SK-N-SH (cell line): ENCODE results near the gene KIFAP3. TPM values are rescaled to one million over a fixed set of nuclear protein-coding genes. Genes with fewer than 3 reads are reported as not detected.

Experiments
- CTCF ChIA-PET: fragments of 300-600, 350-600 bp; formaldehyde crosslinking; extraction: SDS; loops from one replicate; lab custom pipeline; 2021; lab: Yijun Ruan, JAX
- POLR2A ChIA-PET: fragments of 350-600 bp; sonication (Branson Sonifier 250); formaldehyde crosslinking; extraction: SDS; loops from one replicate; lab custom pipeline; 2020; ENCODE audit warnings: antibody characterized with exemption, inconsistent platforms; lab: Yijun Ruan, JAX
- DNase-seq: peaks from one replicate; pipeline ENCODE4 v3.0.0; 2012
- H2AFZ ChIP-seq: fragments of 200-600 bp; sonication (generic); 2 replicates; pipeline ENCODE4 v1.8.1; 2016; ENCODE audit warnings: antibody characterized with exemption, mild to moderate bottlenecking, low read depth
- H3F3A ChIP-seq: fragments of 200-600 bp; sonication (generic); replicated peaks from 2 replicates; pipeline ENCODE3; 2016; ENCODE audit warnings: antibody characterized with exemption, mild to moderate bottlenecking; ENCODE audit not compliant: insufficient read depth
- H3K27ac ChIP-seq, 2 experiments: fragments of 200-500 bp in 1 of 2; fragments of 200-600 bp in 1 of 2; sonication (Bioruptor generic) in 1 of 2; sonication (generic), shearing (Covaris generic) in 1 of 2; 2 replicates each; pipeline versions ENCODE4 v1.5.1 to v1.6.1; 2014 to 2016; ENCODE audit warnings: low read depth in 2 of 2, inconsistent platforms in 1 of 2, low read length in 1 of 2, mild to moderate bottlenecking in 1 of 2, mixed read lengths in 1 of 2
- H3K27me3 ChIP-seq: fragments of 200-600 bp; sonication (generic), shearing (Covaris generic); 2 replicates; pipeline ENCODE4 v1.6.1; 2016; ENCODE audit warnings: mixed run types; ENCODE audit not compliant: insufficient read depth
- H3K36me3 ChIP-seq, 2 experiments: fragments of 200-500 bp in 1 of 2; fragments of 200-600 bp in 1 of 2; sonication (Bioruptor generic) in 1 of 2; sonication (generic) in 1 of 2; replicated peaks in 1 of 2; 2 replicates each; pipeline versions ENCODE3 to v1.5.1; 2014 to 2016; ENCODE audit warnings: low read length in 1 of 2, mild to moderate bottlenecking in 1 of 2; ENCODE audit not compliant: insufficient read depth in 2 of 2, control insufficient read depth in 1 of 2
- H3K4me1 ChIP-seq, 2 experiments: fragments of 200-500 bp in 1 of 2; fragments of 200-600 bp in 1 of 2; sonication (Bioruptor generic) in 1 of 2; sonication (generic), shearing (Covaris generic) in 1 of 2; 2 replicates each; pipeline versions ENCODE4 v1.5.1 to v1.6.1; 2014 to 2016; ENCODE audit warnings: low read depth in 1 of 2, low read length in 1 of 2, mixed run types in 1 of 2; ENCODE audit not compliant: insufficient read depth in 2 of 2, control insufficient read depth in 1 of 2
- H3K4me2 ChIP-seq: fragments of 200-600 bp; sonication (generic), shearing (Covaris generic); 2 replicates; pipeline ENCODE4 v1.6.1; 2017; ENCODE audit warnings: mixed run types
- H3K4me3 ChIP-seq, 2 experiments: fragments of 200-500 bp in 1 of 2; fragments of 200-600 bp in 1 of 2; sonication (Bioruptor generic) in 1 of 2; sonication (generic), shearing (Covaris generic) in 1 of 2; 2 replicates each; pipeline versions ENCODE4 v1.5.1 to v1.8.1; 2014 to 2016; ENCODE audit warnings: low read depth in 2 of 2, inconsistent platforms in 1 of 2, low read length in 1 of 2, mild to moderate bottlenecking in 1 of 2, mixed read lengths in 1 of 2, moderate library complexity in 1 of 2
- H3K79me2 ChIP-seq: fragments of 200-600 bp; sonication (generic); 2 replicates; pipeline ENCODE4 v1.8.1; 2017; ENCODE audit warnings: mild to moderate bottlenecking; ENCODE audit not compliant: insufficient read depth
- H3K9ac ChIP-seq: fragments of 200-600 bp; sonication (generic); 2 replicates; pipeline ENCODE4 v1.6.1; 2017; ENCODE audit warnings: mixed run types
- H3K9me2 ChIP-seq: fragments of 200-600 bp; sonication (generic); 2 replicates; pipeline ENCODE4 v1.6.1; 2017; ENCODE audit warnings: mixed run types
- H3K9me3 ChIP-seq: fragments of 200-600 bp; sonication (generic); 2 replicates; pipeline ENCODE4 v1.6.1; 2017; ENCODE audit warnings: mixed run types, mild to moderate bottlenecking, moderate library complexity
- H4K20me1 ChIP-seq: fragments of 200-600 bp; sonication (generic); 2 replicates; pipeline ENCODE4 v1.6.1; 2017; ENCODE audit warnings: mild to moderate bottlenecking, mixed run types; ENCODE audit not compliant: insufficient read depth
- ELF1 ChIP-seq: IDR thresholded peaks from 2 replicates; pipeline ENCODE4 v1.4.0; 2012
- EP300 ChIP-seq, 2 experiments: IDR thresholded peaks; 2 replicates each; pipeline versions ENCODE4 v1.4.0 to v1.6.1; 2012; ENCODE audit warnings: borderline replicate concordance in 1 of 2, low read depth in 1 of 2, low read length in 1 of 2
- FOSL2 ChIP-seq: IDR thresholded peaks from 2 replicates; pipeline ENCODE4 v1.4.0; 2012; ENCODE audit warnings: low read depth, mild to moderate bottlenecking, moderate library complexity, borderline replicate concordance
- FOXJ3 ChIP-seq: sonication (generic); formaldehyde crosslinking; IDR thresholded peaks from 2 replicates; pipeline ENCODE4 v1.5.1; 2020; ENCODE audit warnings: mild to moderate bottlenecking, missing genetic modification reagents
- GATA2 ChIP-seq: sonication (generic); formaldehyde crosslinking; IDR thresholded peaks from 2 replicates; pipeline ENCODE4 v1.5.0; 2020; ENCODE audit warnings: mild to moderate bottlenecking, missing genetic modification reagents
- JUND ChIP-seq: IDR thresholded peaks from 2 replicates; pipeline ENCODE4 v1.4.0; 2012
- MEF2A ChIP-seq: IDR thresholded peaks from 2 replicates; pipeline ENCODE4 v1.4.0; 2012; ENCODE audit warnings: low read depth, borderline replicate concordance
- NFIC ChIP-seq: IDR thresholded peaks from 2 replicates; pipeline ENCODE4 v1.4.0; 2012; ENCODE audit warnings: borderline replicate concordance
- POLR2AphosphoS5 ChIP-seq: IDR thresholded peaks from 2 replicates; pipeline ENCODE4 v1.6.1; 2012; ENCODE audit warnings: low read depth, low read length
- RAD21 ChIP-seq: IDR thresholded peaks from 2 replicates; pipeline ENCODE4 v1.6.1; 2012; ENCODE audit warnings: mild to moderate bottlenecking, low read length
- RFX5 ChIP-seq: IDR thresholded peaks from 2 replicates; pipeline ENCODE4 v1.6.1; 2012; ENCODE audit warnings: mild to moderate bottlenecking, improper control_type of control experiment, low read length
- SMC3 ChIP-seq: IDR thresholded peaks from 2 replicates; pipeline ENCODE4 v1.6.1; 2012; ENCODE audit warnings: low read depth, low read length, improper control_type of control experiment
- USF1 ChIP-seq: IDR thresholded peaks from 2 replicates; pipeline ENCODE4 v1.4.0; 2012; ENCODE audit warnings: low read depth, borderline replicate concordance
- YY1 ChIP-seq: IDR thresholded peaks from 2 replicates; pipeline ENCODE4 v1.4.0; 2012; ENCODE audit warnings: low read depth, mild to moderate bottlenecking
- ZBTB33 ChIP-seq: IDR thresholded peaks from 2 replicates; pipeline ENCODE4 v1.4.0; 2012; ENCODE audit warnings: low read depth, borderline replicate concordance
- WGBS: methylation state at CpG from one replicate; pipeline ENCODE4 v1.1.6; 2017; ENCODE audit warnings: low lambda C conversion rate; 5-methylcytosine and 5-hydroxymethylcytosine counted together
- polyA plus RNA-seq, 3 experiments: library from polyadenylated mRNA; depleted of rRNA; stranded (reverse); fragments of >200 nt; gene quantifications; 2 replicates each; pipeline ENCODE4 v1.2.3, GENCODE V29; 2012
- TF ChIP-seq, protein P1 (sequence below): fragments of 150-350 bp; IDR thresholded peaks from 2 replicates; pipeline ENCODE4 v1.6.1; 2016; ENCODE audit warnings: mild to moderate bottlenecking, low read depth, low read length
- TF ChIP-seq, protein P2 (sequence below): fragments of 200-600 bp; sonication (generic); IDR thresholded peaks from 2 replicates; pipeline ENCODE4 v1.6.1; 2017; ENCODE audit warnings: antibody characterized with exemption, mild to moderate bottlenecking, moderate library complexity

Gene KIFAP3
- polyA plus RNA-seq, 1 of the 3 experiments (the other 2 are of a cell fraction), result 10.7 TPM

- DNase-seq, result no peak
- POLR2A ChIA-PET, result no interaction called here
- WGBS, result 92% methylated on average over 2 of the region's 3 CpGs
Measured at GRCh38 chr1:169944621-169945020, 129.9 kb downstream of the KIFAP3 start.

More at GRCh38 chr1:169944621-169945020, 129.9 kb downstream of the KIFAP3 start:
- H3K36me3 ChIP-seq, result no peaks in the 10 kb centered on the region
- no peaks in the 10 kb centered on the region for H3K9me2 ChIP-seq
- H3K27ac ChIP-seq, result no peak overlapping the region
- TF ChIP-seq JUND (no peak), ZBTB33 (no peak), MEF2A (no peak), SMC3 (no peak), FOSL2 (no peak), EP300 (IDR thresholded peaks at IDR 0.05; ENCODE audit: borderline replicate concordance in 1 of 2, low read depth in 1 of 2, low read length in 1 of 2) (no peak), ELF1 (no peak), GATA2 (CRISPR knock-in tag) (no peak), USF1 (no peak), POLR2AphosphoS5 (no peak), RAD21 (no peak), FOXJ3 (no peak), NFIC (no peak), RFX5 (no peak), YY1 (no peak)
- TF ChIP-seq, protein P1, sequence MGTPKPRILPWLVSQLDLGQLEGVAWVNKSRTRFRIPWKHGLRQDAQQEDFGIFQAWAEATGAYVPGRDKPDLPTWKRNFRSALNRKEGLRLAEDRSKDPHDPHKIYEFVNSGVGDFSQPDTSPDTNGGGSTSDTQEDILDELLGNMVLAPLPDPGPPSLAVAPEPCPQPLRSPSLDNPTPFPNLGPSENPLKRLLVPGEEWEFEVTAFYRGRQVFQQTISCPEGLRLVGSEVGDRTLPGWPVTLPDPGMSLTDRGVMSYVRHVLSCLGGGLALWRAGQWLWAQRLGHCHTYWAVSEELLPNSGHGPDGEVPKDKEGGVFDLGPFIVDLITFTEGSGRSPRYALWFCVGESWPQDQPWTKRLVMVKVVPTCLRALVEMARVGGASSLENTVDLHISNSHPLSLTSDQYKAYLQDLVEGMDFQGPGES, result no peak
- TF ChIP-seq, protein P2, sequence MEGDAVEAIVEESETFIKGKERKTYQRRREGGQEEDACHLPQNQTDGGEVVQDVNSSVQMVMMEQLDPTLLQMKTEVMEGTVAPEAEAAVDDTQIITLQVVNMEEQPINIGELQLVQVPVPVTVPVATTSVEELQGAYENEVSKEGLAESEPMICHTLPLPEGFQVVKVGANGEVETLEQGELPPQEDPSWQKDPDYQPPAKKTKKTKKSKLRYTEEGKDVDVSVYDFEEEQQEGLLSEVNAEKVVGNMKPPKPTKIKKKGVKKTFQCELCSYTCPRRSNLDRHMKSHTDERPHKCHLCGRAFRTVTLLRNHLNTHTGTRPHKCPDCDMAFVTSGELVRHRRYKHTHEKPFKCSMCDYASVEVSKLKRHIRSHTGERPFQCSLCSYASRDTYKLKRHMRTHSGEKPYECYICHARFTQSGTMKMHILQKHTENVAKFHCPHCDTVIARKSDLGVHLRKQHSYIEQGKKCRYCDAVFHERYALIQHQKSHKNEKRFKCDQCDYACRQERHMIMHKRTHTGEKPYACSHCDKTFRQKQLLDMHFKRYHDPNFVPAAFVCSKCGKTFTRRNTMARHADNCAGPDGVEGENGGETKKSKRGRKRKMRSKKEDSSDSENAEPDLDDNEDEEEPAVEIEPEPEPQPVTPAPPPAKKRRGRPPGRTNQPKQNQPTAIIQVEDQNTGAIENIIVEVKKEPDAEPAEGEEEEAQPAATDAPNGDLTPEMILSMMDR, result no peak
- peaks cover 5% of the 10 kb centered on the region; the same call in 1 of the 2 replicates for H4K20me1 ChIP-seq
- no peak overlapping the region for H2AFZ ChIP-seq
- peaks cover 11% of the 10 kb centered on the region in 2 experiments; a peak in 3 of 4 replicates for H3K4me1 ChIP-seq
- H3F3A ChIP-seq, result peaks cover 16% of the 10 kb centered on the region
- H3K27me3 ChIP-seq, result no peaks in the 10 kb centered on the region
- no peaks in the 10 kb centered on the region for H3K9me3 ChIP-seq
- no peaks in the 10 kb centered on the region for H3K79me2 ChIP-seq
- H3K4me3 ChIP-seq, result no peak overlapping the region
- CTCF ChIA-PET, result interaction anchor here (1.1 to 2.7 kb wide), 2 partner anchors 9 to 16 kb away, joined by 4 to 10 read pairs; no protein-coding TSS in a partner anchor
- no peak overlapping the region for H3K4me2 ChIP-seq
- no peak overlapping the region for H3K9ac ChIP-seq
